ENCODE measurements around the gene POP4.

Gene POP4

DNA sequence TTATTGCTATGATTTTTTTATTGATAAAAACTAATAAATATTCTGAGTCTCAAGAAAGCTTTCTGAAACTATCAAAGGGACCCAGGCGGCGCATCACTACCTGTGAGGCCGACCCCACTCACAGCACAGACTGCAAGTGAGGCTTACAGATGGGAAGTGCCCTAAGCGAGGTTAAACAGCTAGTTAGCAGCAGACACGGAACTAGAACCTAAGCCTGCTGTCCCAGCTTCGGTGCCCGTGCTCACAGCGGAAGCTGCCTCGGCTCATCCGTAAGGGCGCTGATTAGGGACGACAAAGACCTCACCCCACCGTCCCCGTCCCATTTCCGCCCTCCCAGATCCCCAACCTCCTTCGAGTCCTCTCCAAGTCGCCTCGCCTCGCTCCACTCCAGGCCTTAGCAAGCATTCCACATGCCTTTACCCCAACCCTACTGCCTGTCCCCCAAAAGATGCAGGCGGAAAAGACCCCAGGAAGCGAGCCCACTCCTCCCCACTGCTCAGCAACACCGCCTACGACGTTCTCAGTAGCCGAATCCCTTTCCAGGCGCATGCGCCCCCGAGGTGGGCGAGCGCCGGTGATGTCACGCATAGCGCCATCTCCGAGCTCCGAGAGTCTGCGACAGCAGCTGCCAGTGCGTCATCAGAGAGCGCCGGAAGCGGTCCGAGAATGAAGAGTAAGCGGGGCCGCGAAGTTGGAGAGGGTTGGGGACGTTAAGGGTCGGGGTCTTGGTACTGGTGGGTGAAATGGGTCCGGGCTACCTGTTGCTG, at the start of gene POP4 (continued):
- TF ChIP-seq ZNF785 (tag by site-specific recombination; IDR thresholded peaks at IDR 0.05) (peak; percentile 26; the same call in 1 of the 2 replicates), ZNF302 (tag by site-specific recombination; IDR thresholded peaks at IDR 0.05; ENCODE audit: low read depth) (no peak), PRDM2 (tag by site-specific recombination; IDR thresholded peaks at IDR 0.05; ENCODE audit: borderline replicate concordance) (peak; percentile 76; the same call in 1 of the 2 replicates), REPIN1 (tag by site-specific recombination; IDR thresholded peaks at IDR 0.05; ENCODE audit: low read depth) (peak; percentile 96; the same call in 1 of the 2 replicates), ZNF24 (tag by site-specific recombination; IDR thresholded peaks at IDR 0.05) (peak; percentile 88), ZFP41 (tag by site-specific recombination; IDR thresholded peaks at IDR 0.05; ENCODE audit: borderline replicate concordance) (no peak), ZNF549 (tag by site-specific recombination; IDR thresholded peaks at IDR 0.05) (no peak), SP7 (tag by site-specific recombination; IDR thresholded peaks at IDR 0.05) (peak; percentile 94), ZNF426 (tag by site-specific recombination; IDR thresholded peaks at IDR 0.05) (no peak), ZNF37A (tag by site-specific recombination; IDR thresholded peaks at IDR 0.05) (no peak), ZNF23 (tag by site-specific recombination; IDR thresholded peaks at IDR 0.05; ENCODE audit: borderline replicate concordance) (no peak), ZNF670 (tag by site-specific recombination; IDR thresholded peaks at IDR 0.05; ENCODE audit: low read depth) (no peak), ZNF324 (tag by site-specific recombination; IDR thresholded peaks at IDR 0.05) (peak; percentile 92), SCRT1 (tag by site-specific recombination; IDR thresholded peaks at IDR 0.05; ENCODE audit: borderline replicate concordance) (no peak), ZNF626 (tag by site-specific recombination; IDR thresholded peaks at IDR 0.05) (no peak), ZNF354C (tag by site-specific recombination; IDR thresholded peaks at IDR 0.05; ENCODE audit: borderline replicate concordance, low read depth) (no peak), ZNF292 (tag by site-specific recombination; IDR thresholded peaks at IDR 0.05; ENCODE audit: borderline replicate concordance, low read depth) (no peak), ZNF692 (tag by site-specific recombination; IDR thresholded peaks at IDR 0.05) (peak; percentile 95), ZBTB17 (tag by site-specific recombination; IDR thresholded peaks at IDR 0.05) (peak; percentile 100), GLI2 (tag by site-specific recombination; IDR thresholded peaks at IDR 0.05; ENCODE audit: borderline replicate concordance, low read depth) (no peak; the same call in 1 of the 2 replicates), ZNF501 (tag by site-specific recombination; IDR thresholded peaks at IDR 0.05) (peak; percentile 99), ZNF121 (tag by site-specific recombination; IDR thresholded peaks at IDR 0.05) (no peak)
- TF ChIP-seq, protein P1, sequence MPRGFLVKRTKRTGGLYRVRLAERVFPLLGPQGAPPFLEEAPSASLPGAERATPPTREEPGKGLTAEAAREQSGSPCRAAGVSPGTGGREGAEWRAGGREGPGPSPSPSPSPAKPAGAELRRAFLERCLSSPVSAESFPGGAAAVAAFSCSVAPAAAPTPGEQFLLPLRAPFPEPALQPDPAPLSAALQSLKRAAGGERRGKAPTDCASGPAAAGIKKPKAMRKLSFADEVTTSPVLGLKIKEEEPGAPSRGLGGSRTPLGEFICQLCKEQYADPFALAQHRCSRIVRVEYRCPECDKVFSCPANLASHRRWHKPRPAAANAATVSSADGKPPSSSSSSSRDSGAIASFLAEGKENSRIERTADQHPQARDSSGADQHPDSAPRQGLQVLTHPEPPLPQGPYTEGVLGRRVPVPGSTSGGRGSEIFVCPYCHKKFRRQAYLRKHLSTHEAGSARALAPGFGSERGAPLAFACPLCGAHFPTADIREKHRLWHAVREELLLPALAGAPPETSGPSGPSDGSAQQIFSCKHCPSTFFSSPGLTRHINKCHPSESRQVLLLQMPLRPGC (tag by site-specific recombination; IDR thresholded peaks at IDR 0.05) = peak; percentile 90
- TF ChIP-seq, protein P2, sequence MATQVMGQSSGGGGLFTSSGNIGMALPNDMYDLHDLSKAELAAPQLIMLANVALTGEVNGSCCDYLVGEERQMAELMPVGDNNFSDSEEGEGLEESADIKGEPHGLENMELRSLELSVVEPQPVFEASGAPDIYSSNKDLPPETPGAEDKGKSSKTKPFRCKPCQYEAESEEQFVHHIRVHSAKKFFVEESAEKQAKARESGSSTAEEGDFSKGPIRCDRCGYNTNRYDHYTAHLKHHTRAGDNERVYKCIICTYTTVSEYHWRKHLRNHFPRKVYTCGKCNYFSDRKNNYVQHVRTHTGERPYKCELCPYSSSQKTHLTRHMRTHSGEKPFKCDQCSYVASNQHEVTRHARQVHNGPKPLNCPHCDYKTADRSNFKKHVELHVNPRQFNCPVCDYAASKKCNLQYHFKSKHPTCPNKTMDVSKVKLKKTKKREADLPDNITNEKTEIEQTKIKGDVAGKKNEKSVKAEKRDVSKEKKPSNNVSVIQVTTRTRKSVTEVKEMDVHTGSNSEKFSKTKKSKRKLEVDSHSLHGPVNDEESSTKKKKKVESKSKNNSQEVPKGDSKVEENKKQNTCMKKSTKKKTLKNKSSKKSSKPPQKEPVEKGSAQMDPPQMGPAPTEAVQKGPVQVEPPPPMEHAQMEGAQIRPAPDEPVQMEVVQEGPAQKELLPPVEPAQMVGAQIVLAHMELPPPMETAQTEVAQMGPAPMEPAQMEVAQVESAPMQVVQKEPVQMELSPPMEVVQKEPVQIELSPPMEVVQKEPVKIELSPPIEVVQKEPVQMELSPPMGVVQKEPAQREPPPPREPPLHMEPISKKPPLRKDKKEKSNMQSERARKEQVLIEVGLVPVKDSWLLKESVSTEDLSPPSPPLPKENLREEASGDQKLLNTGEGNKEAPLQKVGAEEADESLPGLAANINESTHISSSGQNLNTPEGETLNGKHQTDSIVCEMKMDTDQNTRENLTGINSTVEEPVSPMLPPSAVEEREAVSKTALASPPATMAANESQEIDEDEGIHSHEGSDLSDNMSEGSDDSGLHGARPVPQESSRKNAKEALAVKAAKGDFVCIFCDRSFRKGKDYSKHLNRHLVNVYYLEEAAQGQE (tag by site-specific recombination; IDR thresholded peaks at IDR 0.05) = peak; percentile 26
- TF ChIP-seq, protein P3, sequence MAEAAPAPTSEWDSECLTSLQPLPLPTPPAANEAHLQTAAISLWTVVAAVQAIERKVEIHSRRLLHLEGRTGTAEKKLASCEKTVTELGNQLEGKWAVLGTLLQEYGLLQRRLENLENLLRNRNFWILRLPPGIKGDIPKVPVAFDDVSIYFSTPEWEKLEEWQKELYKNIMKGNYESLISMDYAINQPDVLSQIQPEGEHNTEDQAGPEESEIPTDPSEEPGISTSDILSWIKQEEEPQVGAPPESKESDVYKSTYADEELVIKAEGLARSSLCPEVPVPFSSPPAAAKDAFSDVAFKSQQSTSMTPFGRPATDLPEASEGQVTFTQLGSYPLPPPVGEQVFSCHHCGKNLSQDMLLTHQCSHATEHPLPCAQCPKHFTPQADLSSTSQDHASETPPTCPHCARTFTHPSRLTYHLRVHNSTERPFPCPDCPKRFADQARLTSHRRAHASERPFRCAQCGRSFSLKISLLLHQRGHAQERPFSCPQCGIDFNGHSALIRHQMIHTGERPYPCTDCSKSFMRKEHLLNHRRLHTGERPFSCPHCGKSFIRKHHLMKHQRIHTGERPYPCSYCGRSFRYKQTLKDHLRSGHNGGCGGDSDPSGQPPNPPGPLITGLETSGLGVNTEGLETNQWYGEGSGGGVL (tag by site-specific recombination; IDR thresholded peaks at IDR 0.05) = no peak

Measured in HEK293 (cell line).